HG03520 (cell line): ENCODE measurements around the gene CRADD.

Experiments
- ATAC-seq: cut with Tn5 transposase; IDR thresholded peaks from one replicate; pipeline ENCODE4 v1.9.1; 2021; ENCODE audit warnings: mild to moderate bottlenecking, moderate library complexity; ENCODE audit not compliant: unreplicated experiment

CRADD gene

DNA sequence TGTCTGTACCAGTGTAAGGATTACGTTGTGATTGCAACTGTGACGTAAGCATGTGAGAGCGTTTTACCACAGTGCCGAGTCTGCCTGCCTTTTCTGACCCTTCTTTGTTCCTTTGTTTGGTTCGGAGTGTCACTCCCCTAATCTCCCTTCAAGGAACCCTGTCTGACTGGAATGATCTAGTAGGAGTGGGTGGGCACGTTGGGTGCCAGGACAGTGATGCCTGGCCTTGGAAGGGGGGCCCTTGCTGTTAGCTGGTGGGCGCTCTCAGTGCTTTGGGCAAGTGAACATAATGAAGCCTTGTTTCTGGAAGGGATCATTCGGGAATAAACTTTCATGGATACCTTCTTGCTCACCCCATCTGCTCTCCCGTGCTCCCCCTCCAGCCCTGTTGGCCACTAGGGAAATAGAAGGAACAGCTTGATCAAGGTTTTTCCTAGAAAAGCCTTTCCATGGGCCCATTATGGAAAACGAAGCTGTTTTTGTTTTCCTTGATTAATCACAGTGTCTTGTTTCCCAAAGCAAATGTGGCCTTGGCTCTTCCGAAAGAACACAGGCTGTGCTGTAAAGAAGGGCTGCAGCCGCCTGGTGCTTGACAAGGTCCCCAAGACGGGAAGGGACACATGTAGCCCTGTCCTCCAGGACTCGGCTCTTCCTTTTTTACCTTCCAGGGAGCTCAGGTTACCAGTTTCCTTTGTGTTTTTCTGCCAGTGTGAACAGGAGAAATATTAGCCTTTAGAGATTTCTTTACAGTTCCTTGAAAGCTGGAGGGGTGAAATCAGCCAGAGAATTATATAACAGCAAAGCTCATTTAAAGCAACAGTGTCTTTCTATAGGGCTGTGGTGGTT lies 215.5 kb downstream of the CRADD start:
- no peak for ATAC-seq

DNA sequence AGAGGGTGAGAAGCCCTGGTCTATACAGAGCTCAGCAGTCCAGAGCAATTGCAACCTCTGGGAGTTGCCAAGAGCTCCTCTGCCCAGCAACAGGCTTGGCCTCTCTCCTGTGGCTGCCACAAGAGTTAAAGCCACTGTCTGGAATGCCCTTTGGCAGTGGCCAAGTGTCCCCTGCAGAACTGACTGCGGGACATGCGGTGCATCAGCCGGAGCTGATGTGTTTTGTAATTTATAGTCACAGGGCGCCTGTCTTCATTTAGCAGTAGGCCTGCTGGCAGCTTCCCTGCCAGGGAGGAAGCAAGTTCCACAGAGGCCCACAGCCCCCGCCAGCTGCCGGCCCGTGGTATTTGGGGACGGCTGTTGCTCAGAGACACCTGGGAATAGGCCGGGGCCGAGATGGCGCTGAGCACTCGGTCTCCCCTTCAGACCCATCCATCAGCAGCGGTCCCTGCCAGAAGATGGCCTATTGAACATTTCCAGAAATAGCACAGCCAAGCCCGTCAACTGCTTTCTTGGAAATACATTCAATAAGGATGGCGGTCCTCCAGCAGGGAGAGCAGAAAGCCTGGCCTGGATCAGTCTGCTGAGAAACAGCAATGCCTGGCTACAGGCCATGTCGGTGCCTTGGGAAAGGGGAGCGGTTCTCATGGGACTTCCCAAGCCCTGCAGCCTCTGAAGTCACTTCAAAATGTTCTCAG lies 217.4 kb downstream of the CRADD start:
- ATAC-seq: no peak

DNA sequence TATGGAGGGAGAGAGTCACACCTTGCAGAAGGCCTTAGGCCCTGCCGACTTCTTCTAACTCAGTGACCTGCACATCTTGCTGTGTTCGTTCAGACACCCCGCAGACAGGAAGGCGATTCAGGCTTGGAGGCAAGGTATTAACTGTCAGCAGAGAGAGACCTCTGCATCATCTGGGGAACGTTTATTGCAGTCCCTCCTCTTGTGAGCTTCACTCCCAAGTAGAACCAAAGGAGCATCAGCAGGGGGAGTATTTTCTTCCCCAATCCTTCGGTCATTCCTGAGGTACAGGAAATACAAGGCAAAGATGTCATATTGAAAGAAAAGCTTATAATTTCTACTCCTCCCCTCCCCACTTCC lies 217.9 kb downstream of the CRADD start:
- ATAC-seq: no peak

DNA sequence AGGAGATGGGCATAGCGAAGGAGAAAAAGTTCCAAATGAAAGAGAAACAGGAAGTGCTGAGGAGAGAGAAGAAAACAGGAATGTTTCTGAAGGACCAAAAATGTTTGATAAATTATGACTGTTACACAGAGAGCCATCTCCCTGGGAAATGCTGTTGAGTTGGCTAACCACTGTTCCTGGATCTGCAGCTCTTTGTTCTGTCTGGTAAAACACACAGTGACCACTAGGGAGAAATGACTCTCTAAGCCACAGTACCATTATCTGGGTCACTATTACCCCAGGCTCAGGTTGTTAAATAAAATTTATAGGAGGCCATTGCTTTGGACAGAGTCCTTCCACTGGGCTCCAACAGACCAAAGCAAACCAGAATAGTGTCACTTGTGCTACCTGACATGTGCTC lies 219.3 kb downstream of the CRADD start:
- no peak for ATAC-seq

DNA sequence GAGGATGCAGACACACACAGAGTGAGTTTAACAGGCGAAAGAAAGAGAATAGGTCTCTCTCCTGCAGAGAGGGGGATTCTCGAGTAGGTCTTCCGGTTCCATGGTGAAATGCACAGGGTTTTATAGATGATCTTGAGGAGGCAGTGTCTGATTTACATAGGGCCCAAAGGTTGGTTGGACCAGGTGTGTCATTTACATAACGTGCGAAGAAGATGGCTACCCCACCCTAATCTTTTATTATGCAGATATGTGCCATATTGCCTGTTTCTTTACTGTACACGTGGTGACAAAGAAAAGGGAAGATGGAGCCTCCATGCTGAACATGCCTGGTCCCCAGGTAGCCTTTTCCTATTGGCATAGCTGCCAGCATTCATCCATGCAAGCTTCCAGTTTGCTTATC lies 219.8 kb downstream of the CRADD start:
- ATAC-seq: no peak

DNA sequence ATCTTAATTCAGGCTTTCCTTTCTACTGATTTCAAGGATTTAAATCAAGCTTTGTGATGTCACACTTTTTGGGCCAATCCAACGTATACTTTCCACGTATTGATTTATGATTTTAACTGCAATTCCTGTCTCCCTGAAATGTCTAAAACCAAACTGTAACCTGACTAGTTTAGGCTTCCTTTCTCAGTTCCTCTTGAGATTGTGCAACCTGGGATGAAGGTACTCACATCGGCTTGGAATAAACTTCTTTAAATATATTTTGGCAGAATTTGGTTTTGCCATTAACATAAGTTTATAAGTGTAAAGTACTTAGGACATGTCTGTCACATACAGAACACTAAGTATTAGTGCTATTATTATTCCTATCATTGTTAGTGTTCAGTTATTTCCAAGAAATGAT lies 224.6 kb downstream of the CRADD start:
- ATAC-seq: no peak

DNA sequence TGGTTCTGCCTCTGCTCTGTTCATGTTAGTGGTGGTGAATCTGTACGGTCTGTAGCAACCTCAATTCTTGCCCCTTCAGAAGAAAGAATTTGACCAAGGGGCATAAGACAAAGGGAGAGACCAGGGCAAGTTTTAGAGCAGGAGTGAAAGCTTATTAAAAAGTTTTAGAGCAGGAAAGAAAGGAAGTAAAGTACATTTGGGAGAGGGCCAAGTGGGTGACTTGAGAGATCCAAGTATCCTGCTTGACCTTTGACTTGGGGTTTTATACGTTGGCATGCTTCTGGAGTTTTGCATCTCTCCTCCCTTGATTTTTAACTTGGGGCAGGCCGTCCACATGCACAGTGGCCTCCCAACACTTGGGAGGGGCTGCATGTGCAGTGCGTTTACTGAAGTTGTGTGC lies 225.0 kb downstream of the CRADD start:
- ATAC-seq: no peak

DNA sequence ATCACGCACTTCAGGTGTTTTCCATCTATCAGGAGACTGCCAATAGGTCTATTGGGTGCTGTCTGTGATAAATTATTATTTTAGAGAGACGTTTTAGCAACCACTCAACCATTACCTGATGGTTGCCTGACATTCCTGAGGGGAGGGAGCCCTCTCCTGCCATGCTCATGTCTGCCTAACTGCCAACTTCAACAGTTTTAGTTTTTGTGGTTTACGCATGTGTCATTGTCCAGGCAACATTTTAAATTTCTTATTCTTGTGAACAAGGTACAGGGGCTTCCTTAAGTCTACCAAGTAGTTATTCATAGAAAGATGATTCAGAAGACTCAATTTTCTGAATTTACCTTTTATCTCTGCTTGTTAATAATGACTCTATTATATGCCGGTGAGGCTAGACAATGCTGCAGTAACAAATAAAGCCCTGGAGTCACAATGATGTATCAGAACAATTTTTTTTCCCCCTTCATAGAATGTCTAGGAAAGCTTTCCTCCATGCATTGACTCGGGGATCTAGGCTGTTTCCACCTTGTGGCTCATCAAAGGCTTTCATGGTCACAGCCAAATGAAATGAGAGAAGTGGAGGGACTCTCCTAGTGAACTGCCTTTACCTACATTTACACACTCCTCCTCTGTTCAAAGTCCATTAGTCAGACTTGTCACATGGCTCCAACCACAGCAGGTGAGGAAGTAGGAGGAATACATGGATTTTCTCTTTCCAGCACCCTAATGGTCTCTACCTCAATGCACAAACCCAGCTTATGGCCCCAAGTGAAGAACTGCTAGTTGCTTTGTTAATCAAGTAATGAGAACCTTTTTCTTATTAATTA lies 225.8 kb downstream of the CRADD start:
- ATAC-seq: no peak

DNA sequence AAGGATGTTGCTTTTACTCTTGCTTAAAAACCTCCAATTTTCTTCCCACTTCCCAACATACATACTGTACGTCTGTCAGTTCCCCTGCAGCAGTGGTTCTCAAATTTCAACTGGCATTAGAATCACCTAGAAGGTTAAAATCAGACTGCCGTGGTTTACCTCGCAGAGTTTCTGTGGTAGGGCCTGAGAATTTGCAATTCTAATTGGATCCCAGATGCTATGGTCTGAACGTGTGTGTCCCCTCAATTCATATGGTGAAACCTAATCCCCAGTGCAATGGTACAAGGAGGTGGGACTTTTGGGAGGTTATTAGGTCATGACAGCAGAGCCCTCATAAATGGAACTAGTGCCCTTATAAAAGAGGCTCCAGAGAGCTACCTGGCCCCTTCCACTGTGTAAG lies 226.9 kb downstream of the CRADD start:
- no peak for ATAC-seq

DNA sequence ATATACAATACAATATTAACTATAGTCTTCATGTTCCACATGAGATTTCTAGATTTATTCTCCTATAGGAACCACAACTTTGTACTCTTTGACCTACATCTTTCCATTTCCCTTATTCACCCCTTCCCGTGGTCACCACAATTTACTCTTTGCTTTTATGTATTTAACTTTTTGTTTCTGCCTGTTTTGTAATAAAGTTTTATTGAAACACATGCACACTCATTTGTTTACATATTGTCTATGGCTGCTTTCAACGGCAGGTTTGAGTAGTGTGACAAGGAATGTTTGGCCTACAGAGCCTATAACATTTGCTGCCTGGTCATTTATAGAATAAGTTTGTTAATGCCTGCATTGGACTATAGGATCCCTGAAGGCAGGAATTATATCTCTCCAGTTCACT lies 231.1 kb downstream of the CRADD start:
- ATAC-seq: no peak

DNA sequence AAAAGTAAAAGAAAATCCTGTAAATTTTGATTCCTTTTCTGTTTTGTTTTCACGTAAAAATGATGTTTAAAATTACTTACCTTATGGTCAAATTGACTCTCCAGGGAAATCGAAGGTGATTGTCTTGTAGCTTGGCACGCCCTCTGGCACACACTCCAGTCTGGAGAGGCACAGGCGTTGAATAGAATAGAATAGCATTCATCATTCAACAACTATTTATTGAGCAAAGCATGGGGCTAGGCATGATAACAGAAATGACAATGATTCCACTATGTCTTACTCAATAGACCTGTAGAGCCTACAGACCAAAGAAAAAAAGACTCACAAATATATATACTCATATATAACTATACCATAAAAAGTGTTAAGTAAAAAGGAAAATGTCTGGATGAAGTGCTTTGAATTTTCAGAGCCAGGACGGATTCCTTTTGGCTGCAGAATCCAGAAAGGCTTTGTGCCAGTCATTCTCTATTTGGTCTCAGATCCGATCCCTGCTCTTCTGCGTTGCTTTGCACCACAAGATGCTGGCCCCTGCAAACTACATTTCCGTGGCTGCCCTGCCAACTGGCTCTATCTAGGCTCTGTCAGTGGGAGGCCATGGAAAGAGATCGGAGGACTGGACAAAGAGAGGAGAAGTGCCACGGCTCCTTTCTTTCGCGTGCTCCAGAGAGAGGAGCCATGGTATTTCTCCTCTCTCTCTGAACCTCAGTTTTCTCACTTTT lies 231.8 kb downstream of the CRADD start:
- no peak for ATAC-seq

DNA sequence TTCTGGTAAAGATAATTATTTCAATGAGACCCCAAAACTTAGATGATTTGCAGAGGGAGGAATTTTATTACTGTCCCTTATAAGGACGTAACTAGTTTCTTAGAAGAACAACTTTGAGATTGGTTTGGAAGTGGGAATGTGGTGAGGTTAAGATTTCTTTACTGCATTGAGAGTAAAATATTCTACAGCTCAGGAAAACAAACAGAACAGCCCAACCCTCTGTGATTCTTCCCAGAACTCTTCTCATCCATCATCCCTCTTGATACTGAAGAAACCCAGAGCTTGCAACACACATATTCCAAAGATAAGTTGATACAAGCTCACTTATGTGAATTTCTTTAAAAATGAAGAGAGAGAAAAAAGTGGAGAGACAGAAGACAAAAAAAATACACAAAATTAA lies 234.2 kb downstream of the CRADD start:
- ATAC-seq: no peak

DNA sequence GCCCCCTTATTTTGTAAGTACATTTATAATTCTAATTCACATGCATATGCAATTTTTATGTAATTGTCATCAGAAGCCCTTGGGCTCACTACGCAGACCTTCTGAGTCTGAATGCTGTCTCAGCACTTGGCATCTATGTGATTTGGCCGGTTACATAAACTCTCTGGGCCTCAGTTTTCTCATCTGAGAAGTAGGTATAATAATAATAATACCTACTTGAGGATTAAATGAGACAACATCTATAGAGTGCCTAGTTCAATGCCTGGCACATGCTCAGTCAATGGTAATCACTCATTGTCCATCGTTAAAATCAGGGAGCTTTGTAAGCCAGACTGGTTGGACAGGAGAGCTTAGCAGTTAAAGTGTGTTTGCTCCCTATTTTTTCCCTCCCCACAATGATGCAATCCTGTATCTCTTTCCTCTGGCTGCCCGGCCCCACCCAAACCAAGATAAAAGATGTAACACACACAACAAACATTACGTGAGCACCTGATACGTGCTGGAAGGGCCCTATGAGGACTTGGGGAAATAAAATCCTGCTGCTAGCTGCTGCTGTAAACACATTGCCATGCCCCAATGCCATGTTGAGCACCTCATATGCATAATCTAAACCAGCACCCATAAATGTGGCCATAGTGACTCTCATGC lies 235.0 kb downstream of the CRADD start:
- ATAC-seq: no peak

DNA sequence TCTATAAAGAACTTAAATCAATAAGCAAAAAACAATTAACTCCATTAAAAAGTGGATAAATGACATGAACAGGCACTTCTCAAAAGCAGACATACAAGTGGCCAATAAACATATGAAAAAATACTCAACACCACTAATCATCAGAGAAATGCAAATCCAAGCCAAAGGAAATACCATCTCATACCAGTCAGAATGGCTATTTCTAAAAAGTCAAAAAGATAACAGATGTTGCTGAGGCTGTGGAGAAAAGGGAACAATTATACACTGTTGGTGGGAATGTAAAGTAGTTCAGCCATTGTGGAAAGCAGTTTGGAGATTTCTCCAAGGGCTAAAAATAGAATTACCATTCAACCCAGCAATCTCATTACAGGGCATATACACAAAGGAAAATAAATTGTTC lies 236.7 kb downstream of the CRADD start:
- no peak for ATAC-seq

DNA sequence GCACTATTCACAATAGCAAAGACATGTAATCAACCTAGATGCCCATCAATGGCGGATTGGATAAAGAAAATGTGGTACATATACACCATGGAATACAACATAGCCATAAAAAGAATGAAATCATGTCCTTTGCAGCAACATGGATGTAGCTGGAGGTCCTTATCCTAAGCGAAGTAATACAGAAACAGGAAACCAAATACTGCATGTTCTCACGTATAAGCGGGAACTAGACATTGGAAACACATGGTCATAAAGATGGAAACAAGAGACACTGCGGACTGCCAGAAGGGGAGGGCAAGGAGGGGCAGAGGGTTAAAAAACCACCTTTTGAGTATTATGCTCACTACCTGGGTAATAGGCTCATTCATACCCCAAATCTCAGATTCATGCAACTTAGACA lies 237.1 kb downstream of the CRADD start:
- no peak for ATAC-seq

DNA sequence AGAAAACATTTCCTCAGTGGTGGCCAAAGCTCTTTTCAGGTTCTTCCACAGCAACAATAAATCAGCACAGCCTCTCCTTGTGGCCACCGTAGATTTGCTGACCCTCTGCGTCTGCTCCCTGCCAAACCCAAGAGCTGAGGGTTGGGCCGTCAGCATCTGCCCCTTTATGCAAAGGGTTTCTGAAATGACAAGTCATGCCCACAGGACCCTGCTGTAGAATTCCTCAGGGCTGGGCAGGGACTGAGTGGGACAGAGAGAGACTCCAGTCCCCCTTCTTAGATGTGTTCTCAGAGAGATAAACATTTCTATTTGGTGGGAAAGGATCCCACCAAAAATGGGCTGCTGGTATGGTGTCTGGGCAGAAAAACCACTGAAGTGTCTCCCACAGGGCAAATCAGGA lies 238.2 kb downstream of the CRADD start:
- no peak for ATAC-seq

DNA sequence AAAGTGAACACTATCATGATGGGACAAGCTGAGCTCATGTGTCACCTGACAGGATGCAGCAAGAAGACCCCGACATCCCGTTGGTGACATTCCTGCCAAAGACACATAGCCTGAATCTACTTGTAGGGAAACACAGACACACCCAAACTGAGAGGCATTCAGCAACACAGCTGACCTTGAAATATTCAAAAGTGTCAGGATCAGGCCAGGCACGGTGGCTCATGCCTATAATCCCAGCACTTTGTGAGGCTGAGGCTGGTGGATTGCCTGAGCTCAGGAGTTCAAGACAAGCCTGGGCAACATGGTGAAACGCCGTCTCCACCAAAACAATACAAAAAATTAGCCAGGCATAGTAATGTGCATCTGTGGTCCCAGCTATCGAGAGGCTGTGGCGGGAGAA lies 239.2 kb downstream of the CRADD start:
- ATAC-seq: no peak

DNA sequence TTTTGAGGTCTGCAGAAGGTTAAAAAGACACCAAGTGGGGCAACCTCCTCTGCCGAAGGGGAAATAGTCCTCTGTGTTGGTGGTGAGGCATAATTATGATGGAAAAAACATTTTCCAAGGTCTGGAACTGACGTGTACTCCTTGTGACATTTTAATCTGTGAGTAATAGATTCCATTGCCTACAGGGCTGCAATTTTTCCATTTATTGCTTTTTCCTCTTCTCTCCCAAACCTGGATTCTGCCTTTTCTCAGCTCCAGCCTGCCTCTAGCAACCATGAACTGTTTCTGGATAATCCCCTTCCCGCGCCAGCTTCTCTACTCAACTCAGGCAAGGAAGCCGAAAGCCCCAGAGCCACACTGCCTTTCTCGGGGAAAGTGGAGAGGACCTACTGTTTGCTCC lies 241.1 kb downstream of the CRADD start:
- ATAC-seq: no peak

DNA sequence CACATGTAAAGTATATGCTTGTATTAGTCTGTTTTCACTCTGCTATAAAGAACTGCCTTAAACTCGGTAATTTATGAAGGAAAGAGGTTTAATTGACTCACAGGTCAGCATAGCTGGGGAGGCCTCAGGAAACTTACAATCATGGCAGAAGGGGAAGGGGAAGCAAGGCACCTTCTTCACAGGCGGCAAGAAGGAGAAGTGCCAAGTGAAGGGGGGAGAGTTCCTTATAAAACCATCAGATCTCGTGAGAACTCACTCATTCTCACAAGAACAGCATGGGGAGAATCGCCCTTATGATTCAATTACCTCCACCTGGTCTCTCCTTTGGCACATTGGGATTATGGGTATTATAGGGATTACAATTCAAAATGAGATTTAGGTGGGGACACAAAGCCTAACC lies 241.7 kb downstream of the CRADD start:
- no peak for ATAC-seq

DNA sequence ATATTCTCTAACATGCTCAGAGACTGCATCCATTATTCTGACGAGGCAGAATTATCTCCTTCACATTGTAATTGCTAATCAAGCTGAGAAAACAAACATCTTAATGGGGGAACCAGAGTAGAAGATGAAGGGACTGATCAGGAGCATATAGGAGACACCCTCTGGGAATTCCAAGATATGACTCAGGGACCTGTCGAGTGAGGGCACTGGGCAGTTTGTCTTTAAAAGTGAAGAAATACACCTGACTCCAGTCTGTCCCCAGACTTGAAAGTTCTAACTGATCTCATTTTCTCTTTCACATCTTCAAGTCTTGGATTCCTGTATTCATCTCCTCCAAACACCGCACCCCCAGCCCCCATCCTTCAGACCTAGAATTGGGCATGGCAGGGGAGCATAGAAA lies 244.3 kb downstream of the CRADD start:
- no peak for ATAC-seq

DNA sequence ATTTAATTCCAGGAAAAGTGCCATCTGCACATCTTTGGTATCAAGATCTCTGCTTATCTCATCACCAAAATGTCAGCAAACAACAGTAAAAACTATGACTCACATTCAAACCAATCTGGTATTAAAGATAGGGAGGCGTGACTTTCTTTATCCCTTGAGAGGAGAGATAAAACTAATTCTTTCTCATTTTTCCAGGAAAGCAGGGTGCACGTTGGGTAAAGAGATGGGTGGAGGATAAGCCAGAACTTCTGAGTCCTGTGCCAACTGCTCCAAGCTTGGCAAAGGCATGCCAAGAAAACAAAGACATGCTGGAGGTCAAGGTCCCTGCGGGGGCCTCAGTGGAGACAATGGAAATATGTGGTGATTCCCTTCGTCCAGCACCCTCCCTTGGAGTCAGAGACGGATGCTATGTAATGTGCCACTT lies 245.4 kb downstream of the CRADD start:
- ATAC-seq: no peak
